ENCODE data around the gene CADPS2. TPM values are rescaled to one million over a fixed set of nuclear protein-coding genes. Genes with fewer than 3 reads are reported as not detected.

Gene CADPS2
- total and polyA plus RNA-seq, 2 donors (not counting 3 experiments of a cell fraction or from before 2014, with no cell fraction given): 9.5 to 22.6 TPM

DNA sequence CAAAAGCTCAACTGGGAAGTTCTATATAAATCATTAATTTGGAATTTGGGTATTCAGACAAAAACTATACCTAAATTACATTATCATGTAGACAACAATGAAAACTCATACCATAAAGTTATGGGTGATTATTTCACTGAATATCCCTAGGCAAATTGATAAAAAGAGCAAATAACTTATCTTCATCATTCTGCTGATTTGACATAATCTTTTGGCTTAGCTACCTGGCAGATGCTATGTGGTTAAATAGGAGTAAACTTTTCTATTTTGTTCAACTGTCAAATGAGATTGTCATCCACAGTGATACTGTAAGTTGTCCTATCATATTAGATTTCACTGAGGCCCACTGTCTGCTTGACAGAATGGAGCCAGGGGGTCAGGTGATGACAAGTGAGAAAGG lies 432.8 kb downstream of the CADPS2 start:
- dilution Hi-C loops (cut with MboI; ENCODE audit: extremely low pct_ligation_motif_present, low sequenced_read_pairs) (no loop called here), intact Hi-C loops (cut with micrococcal nuclease) (no loop called here)
- no peak for DNase-seq (ENCODE audit: low read depth, low spot score)
- H3K79me2 ChIP-seq (ENCODE audit: control insufficient read depth, insufficient read depth, low read length): no peaks in the 10 kb centered on the region
- no TSS peak for BruUV-seq (replicated peaks)
- no peak overlapping the region for H3K9ac ChIP-seq (replicated peaks; ENCODE audit: extremely low read depth, insufficient read depth, low read length)
- no peak overlapping the region for H2AFZ ChIP-seq (ENCODE audit: low read depth, low read length)
- POLR2A ChIA-PET: no interaction called here
- no peak overlapping the region for H3K4me3 ChIP-seq (replicated peaks in 1 of 3; ENCODE audit: insufficient read depth in 1 of 3, low read depth in 1 of 3, low read length in 3 of 3)
- no peaks in the 10 kb centered on the region for H4K20me1 ChIP-seq (replicated peaks; ENCODE audit: control insufficient read depth, extremely low read depth, insufficient read depth, low read length)
- H3K36me3 ChIP-seq (ENCODE audit: control insufficient read depth in 2 of 2, extremely low read depth in 1 of 2, insufficient read depth in 2 of 2, low read length in 2 of 2): no peaks in the 10 kb centered on the region
- H3K27me3 ChIP-seq (ENCODE audit: control insufficient read depth in 2 of 2, insufficient read depth in 2 of 2, low read length in 2 of 2): no peaks in the 10 kb centered on the region
- TF ChIP-seq EZH2 (IDR thresholded peaks at IDR 0.05; ENCODE audit: borderline replicate concordance, low read depth, low read length, severe bottlenecking) (no peak), GATA2 (IDR thresholded peaks at IDR 0.05; ENCODE audit: insufficient read depth, insufficient read length, low read depth, low read length) (no peak), MYC (IDR thresholded peaks at IDR 0.05; ENCODE audit: low read depth, low read length) (no peak)
- no peaks in the 10 kb centered on the region for H3K9me3 ChIP-seq (replicated peaks; ENCODE audit: control insufficient read depth, insufficient read depth, low read length)
- no peak overlapping the region for H3K4me2 ChIP-seq (ENCODE audit: insufficient read depth, low read length)
- H3K4me1 ChIP-seq (ENCODE audit: control insufficient read depth, extremely low read depth, insufficient read depth, low read length): no peaks in the 10 kb centered on the region
- H3K9me1 ChIP-seq (replicated peaks; ENCODE audit: control insufficient read depth, extremely low read depth, insufficient read depth, low read length): peaks cover 4% of the 10 kb centered on the region
- no peak for FAIRE-seq
- H3K27ac ChIP-seq (ENCODE audit: insufficient read depth, low read depth, low read length): no peak overlapping the region
- CTCF ChIA-PET: interaction anchor here (1.2 kb wide), 1 partner anchor 15 kb away, joined by 3 read pairs; no protein-coding TSS in a partner anchor

DNA sequence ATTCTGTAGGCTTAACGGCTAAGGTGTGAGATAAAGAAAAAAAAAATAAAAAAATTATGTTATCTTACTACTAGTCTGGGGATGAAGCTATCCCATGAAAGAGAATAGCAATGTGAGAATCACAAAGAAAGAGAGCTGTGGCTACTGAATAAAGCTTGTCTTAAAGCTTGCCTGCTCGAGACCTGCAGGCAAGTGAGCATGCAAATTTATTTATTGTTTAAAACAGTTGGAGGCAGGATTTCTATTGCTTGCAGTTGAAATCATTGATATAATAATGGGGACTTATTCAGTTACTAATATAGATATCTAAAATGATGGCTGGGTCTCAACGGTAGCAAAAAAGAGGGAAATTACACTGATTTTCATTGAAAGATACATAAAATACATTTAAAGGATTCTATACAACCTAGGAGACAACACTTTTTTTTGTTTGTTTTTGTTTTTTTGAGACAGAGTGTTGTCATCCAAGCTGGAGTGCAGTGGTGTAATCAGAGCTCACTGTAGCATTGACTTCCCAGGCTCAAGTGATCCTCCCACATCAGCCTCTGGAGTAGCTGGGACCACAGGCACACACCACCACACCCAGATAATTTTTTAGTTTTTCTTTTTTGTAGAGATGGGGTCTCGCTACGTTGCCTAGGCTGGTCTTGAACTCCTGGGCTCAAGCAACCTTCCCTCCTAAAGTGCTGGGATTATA lies 437.2 kb downstream of the CADPS2 start:
- Histone ChIP-seq H3K9me3 (replicated peaks; ENCODE audit: control insufficient read depth, insufficient read depth, low read length) (no peaks in the 10 kb centered on the region), H3K27me3 (ENCODE audit: control insufficient read depth in 2 of 2, insufficient read depth in 2 of 2, low read length in 2 of 2) (no peaks in the 10 kb centered on the region), H3K79me2 (ENCODE audit: control insufficient read depth, insufficient read depth, low read length) (no peaks in the 10 kb centered on the region), H3K4me3 (replicated peaks in 1 of 3; ENCODE audit: insufficient read depth in 1 of 3, low read depth in 1 of 3, low read length in 3 of 3) (no peak overlapping the region), H4K20me1 (replicated peaks; ENCODE audit: control insufficient read depth, extremely low read depth, insufficient read depth, low read length) (no peaks in the 10 kb centered on the region), H3K4me2 (ENCODE audit: insufficient read depth, low read length) (no peak overlapping the region), H3K4me1 (ENCODE audit: control insufficient read depth, extremely low read depth, insufficient read depth, low read length) (no peaks in the 10 kb centered on the region), H2AFZ (ENCODE audit: low read depth, low read length) (no peak overlapping the region), H3K9ac (replicated peaks; ENCODE audit: extremely low read depth, insufficient read depth, low read length) (no peak overlapping the region), H3K36me3 (ENCODE audit: control insufficient read depth in 2 of 2, extremely low read depth in 1 of 2, insufficient read depth in 2 of 2, low read length in 2 of 2) (no peaks in the 10 kb centered on the region), H3K9me1 (replicated peaks; ENCODE audit: control insufficient read depth, extremely low read depth, insufficient read depth, low read length) (peaks cover 4% of the 10 kb centered on the region), H3K27ac (ENCODE audit: insufficient read depth, low read depth, low read length) (no peak overlapping the region)
- no peak for DNase-seq (ENCODE audit: low read depth, low spot score)
- ChIA-PET POLR2A (no interaction called here), CTCF (no interaction called here)
- TF ChIP-seq JUN (IDR thresholded peaks at IDR 0.05; ENCODE audit: borderline replicate concordance, insufficient read depth, insufficient read length, low read depth): no peak
- no peak for TF ChIP-seq FOS (IDR thresholded peaks at IDR 0.05; ENCODE audit: borderline replicate concordance, insufficient read depth, low read length)
- TF ChIP-seq, protein P1, sequence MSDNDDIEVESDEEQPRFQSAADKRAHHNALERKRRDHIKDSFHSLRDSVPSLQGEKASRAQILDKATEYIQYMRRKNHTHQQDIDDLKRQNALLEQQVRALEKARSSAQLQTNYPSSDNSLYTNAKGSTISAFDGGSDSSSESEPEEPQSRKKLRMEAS (IDR thresholded peaks at IDR 0.05; ENCODE audit: insufficient read depth, insufficient read length): no peak
- no peak for TF ChIP-seq EZH2 (IDR thresholded peaks at IDR 0.05; ENCODE audit: borderline replicate concordance, low read depth, low read length, severe bottlenecking)
- no peak for TF ChIP-seq GATA2 (IDR thresholded peaks at IDR 0.05; ENCODE audit: insufficient read depth, insufficient read length, low read depth, low read length)
- TF ChIP-seq POLR2A (IDR thresholded peaks at IDR 0.05; ENCODE audit: low read depth, low read length): no peak
- TF ChIP-seq, protein P2, sequence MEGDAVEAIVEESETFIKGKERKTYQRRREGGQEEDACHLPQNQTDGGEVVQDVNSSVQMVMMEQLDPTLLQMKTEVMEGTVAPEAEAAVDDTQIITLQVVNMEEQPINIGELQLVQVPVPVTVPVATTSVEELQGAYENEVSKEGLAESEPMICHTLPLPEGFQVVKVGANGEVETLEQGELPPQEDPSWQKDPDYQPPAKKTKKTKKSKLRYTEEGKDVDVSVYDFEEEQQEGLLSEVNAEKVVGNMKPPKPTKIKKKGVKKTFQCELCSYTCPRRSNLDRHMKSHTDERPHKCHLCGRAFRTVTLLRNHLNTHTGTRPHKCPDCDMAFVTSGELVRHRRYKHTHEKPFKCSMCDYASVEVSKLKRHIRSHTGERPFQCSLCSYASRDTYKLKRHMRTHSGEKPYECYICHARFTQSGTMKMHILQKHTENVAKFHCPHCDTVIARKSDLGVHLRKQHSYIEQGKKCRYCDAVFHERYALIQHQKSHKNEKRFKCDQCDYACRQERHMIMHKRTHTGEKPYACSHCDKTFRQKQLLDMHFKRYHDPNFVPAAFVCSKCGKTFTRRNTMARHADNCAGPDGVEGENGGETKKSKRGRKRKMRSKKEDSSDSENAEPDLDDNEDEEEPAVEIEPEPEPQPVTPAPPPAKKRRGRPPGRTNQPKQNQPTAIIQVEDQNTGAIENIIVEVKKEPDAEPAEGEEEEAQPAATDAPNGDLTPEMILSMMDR (IDR thresholded peaks at IDR 0.05; ENCODE audit: extremely low read depth in 1 of 2, insufficient read depth in 1 of 2, low read depth in 1 of 2, low read length in 2 of 2): no peak
- TF ChIP-seq MYC (IDR thresholded peaks at IDR 0.05; ENCODE audit: low read depth, low read length): no peak
- TF ChIP-seq POLR2AphosphoS5 (IDR thresholded peaks at IDR 0.05; ENCODE audit: insufficient read depth, low read depth, low read length): no peak
- no peak for FAIRE-seq
- BruUV-seq (replicated peaks): no TSS peak
- dilution Hi-C loops (cut with MboI; ENCODE audit: extremely low pct_ligation_motif_present, low sequenced_read_pairs) (no loop called here), intact Hi-C loops (cut with micrococcal nuclease) (no loop called here)
